ENCODE measurements around the gene OSER1. TPM values are rescaled to one million over a fixed set of nuclear protein-coding genes. Genes with fewer than 3 reads are reported as not detected.
"Not testable (repeated sequence)": the region's sequence is repeated elsewhere in the genome, so short reads cannot be mapped to it uniquely, and the experiment has no call there.

The OSER1 gene
- total RNA-seq, 1 experiment from 2014 or later = 76.0 TPM

GRCh38 chr20:44204156-44204831 lies 6.3 kb downstream of the OSER1 start:
- peak; percentile 93 for DNase-seq (ENCODE audit: low spot score)

DNA sequence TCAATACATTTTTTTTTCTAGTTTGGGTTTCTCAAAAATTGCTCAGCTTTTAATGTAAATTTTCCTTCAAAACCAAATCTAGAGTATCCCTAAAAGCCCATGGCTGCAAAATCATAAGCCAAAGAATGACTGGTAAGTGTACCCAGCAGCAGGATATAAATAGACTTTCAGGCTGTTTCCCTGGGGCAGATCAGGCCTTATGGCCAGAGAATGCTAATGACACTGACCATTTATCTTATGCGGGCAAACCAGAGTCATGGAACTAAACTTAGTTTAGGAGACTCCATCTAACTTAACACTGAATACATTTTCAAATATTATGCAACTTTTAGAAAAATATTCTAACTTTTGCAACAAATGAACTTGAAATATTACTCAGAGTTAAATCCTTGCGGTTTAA lies 7.4 kb downstream of the OSER1 start:
- no peak for DNase-seq (ENCODE audit: low spot score)

DNA sequence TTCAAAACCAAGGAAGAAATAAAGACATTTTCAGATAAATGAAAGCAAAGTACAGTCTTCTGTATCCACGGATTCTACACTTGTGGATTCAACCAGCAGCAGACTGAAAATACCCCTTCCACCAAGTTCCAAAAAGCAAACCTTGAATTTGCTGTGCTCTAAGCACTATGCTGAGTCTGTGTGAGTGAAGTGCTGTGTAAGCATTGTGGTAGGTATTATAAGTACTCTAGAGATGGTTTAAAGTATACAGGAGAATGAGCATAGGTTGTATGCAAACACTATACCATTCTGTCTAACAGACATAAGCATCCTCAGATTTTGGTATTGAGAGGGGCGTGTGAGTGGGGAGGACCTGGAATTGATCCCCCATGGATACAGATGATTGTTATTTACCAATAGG lies 9.6 kb downstream of the OSER1 start:
- DNase-seq (ENCODE audit: low spot score) = no peak

- DNase-seq (ENCODE audit: low spot score) = no peak
These were observed 10.2 kb downstream of the OSER1 start for GRCh38 chr20:44200371-44200770.

GRCh38 chr20:44199877-44200276 lies 10.7 kb downstream of the OSER1 start:
- no peak for DNase-seq (ENCODE audit: low spot score)

- no peak for DNase-seq (ENCODE audit: low spot score)
These were observed 11.7 kb downstream of the OSER1 start for GRCh38 chr20:44198872-44199271.

GRCh38 chr20:44196271-44196670 lies 14.3 kb downstream of the OSER1 start:
- no peak for DNase-seq (ENCODE audit: low spot score)

- no peak for DNase-seq (ENCODE audit: low spot score)
These were observed 15.0 kb downstream of the OSER1 start for GRCh38 chr20:44195605-44196004.

DNA sequence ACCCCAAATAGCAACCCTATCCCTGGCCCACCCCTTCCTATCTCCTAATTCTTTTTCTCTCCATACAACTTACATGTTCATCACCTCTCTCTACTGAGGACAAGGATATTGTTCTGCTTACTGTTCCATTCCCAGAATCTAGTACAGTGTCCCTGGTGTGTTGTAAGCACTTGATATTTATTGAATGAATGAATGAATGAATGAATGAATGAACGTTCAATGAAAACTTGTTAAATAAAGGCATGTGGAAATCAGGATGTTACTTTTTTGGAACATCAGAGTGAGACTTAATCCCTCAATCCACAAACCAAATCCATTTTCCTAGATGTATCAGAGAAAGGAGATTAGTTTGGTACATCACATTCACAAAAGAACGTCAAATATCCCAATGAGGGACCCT lies 16.8 kb downstream of the OSER1 start:
- DNase-seq (ENCODE audit: low spot score) = no peak

DNA sequence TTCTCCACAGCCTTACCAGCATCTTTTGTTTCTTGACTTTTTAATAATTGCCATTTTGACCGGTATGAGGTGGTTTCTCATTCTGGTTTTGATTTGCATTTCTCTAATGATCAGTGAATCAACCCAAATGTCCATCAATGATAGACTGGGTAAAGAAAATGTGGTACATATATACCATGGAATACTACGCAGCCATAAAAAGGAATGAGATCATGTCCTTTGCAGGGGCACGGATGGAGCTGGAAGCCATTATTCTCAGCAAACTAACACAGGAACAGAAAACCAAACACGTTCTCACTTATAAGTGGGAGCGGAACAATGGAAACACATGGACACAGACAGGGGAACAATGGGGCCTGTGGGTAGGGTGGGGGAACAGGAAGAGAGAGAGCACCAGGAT lies 18.9 kb downstream of the OSER1 start:
- DNase-seq (ENCODE audit: low spot score) = not testable (repeated sequence)

GRCh38 chr20:44190197-44190852 lies 20.2 kb downstream of the OSER1 start:
- DNase-seq (ENCODE audit: low spot score) = peak; percentile 74

- DNase-seq (ENCODE audit: low spot score) = no peak
These were observed 21.8 kb downstream of the OSER1 start for GRCh38 chr20:44188752-44189151.

DNA sequence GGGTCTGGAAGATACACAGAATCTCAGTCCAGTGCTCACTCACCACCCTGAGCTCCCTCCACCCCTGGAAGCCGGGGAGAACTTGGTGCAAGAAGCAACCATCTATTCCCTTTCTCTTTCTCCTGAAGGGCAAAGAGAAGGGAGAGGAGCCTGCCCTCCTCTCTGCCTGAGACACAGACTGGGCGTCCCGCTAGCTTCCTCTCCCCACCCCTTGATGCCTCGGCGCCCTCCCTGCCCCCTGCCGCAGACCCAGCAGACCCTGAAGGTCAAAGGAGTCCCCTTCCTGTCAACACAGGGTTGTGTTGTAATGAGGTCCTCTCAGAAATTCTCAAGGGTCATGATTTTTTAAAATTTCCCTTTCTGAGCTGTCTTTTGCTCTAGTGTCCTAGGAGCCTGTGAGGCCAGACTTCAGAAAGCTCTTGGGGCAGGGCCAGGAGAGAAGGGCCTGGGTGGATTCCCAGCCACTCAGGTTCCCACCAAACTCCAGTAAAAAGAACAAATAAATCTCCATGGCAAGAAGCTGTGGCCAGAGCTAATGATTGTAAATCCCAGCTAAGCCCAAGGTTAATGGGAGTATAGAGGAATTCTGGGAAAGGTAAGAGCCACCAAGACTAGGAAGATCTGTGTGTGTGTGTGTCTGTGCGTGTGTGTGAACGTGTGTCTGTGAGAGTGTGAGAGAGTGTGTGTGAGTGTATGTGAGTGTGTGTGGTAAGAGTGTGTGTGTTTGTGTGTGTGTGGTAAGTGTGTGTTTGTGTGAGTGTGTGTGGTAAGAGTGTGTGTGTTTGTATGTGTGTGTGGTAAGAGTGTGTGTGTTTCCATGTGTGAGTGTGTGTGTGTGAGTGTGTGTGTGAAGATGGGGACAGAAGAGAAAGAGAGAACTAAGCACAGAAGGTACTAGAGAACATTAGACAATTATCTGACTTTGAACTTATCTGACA lies 22.5 kb downstream of the OSER1 start:
- peak; percentile 30 for DNase-seq (ENCODE audit: low spot score)

DNA sequence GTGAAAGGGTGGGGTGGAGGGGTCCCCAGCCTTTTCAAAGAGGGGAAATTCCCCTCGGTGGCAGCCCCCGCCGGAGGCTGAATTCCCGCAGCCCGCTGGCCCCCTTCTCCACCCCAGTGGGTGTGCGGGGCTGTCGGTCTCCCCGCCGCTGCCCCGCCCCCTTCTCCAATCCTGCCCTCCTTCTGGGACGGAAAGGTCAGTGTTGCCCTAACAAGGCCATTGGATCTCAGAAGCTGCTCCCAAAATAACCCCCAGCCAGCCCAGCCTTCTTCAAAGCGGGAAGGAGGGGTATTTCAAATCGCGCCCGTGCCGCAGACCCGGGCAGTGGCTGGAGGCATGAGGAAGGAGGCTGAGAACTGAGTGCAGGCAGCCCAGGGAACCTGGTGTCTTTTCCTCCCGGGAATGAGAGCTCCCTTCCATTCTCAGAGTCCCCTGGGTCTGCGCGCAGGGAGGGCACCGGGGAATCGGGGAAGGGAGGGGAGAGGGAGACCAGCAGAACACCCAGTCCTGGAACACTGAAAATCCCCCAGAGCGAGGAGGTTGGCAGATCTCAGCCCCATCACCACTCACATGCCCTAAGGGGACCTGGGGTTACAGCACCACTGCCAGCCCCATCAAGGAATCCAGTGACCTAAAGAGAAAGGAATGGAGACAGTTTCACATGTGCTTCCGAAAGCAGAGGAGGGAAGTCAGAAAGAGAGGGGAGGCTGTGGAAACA lies 23.4 kb downstream of the OSER1 start, which contains the start of gene JPH2:
Gene JPH2 (minus strand): TSS at position 135 of the 718 bp plus-strand sequence. CDS start 483 bp downstream, outside the sequence.
- DNase-seq (ENCODE audit: low spot score) = peak; percentile 65

DNA sequence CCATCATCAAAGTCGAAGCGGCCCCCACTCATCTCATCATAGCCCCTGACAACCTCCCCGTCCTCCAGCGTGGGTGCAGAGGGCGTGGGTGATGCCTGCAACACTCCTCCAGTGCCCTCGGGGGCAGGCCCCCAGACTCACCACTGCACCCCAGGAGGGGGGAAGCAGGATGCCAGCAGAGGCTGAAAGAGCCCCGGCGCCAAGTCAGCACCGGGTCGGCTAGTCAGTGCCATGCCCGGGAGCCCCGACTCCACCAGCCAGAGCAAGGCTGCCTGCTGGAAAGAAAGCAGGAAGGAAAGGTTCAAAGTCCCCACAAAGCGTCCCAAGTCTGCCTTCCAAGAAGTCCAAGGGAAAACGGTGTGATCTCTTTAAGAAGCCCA lies 23.9 kb downstream of the OSER1 start:
- no peak for DNase-seq (ENCODE audit: low spot score)

GRCh38 chr20:44186201-44186600 lies 24.4 kb downstream of the OSER1 start:
- DNase-seq (ENCODE audit: low spot score) = no peak

- no peak for DNase-seq (ENCODE audit: low spot score)
These were observed 25.0 kb downstream of the OSER1 start for GRCh38 chr20:44185574-44185973.

DNA sequence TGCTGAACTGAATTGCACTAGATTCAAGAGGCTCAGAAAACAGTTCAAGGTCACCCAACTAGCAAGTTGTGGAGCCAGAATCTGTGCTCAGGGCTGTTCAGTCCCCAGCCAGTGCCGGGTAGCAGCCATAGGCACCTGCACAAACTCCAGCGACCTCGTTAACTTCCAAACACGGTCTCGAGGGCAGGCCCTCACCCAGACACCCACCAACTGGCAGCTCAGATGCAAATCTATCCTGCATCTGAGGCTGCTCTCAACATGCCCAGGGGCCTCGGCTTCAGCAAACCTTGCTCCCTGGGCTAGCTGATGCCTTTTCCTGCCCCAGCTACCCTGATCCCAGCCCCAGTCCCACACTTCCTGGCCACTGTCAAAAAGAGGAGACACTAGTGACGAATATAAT lies 27.3 kb downstream of the OSER1 start:
- no peak for DNase-seq (ENCODE audit: low spot score)

- no peak for DNase-seq (ENCODE audit: low spot score)
These were observed 27.7 kb downstream of the OSER1 start for GRCh38 chr20:44182863-44183262.

- no peak for DNase-seq (ENCODE audit: low spot score)
These were observed 28.3 kb downstream of the OSER1 start for GRCh38 chr20:44182135-44182765.

DNA sequence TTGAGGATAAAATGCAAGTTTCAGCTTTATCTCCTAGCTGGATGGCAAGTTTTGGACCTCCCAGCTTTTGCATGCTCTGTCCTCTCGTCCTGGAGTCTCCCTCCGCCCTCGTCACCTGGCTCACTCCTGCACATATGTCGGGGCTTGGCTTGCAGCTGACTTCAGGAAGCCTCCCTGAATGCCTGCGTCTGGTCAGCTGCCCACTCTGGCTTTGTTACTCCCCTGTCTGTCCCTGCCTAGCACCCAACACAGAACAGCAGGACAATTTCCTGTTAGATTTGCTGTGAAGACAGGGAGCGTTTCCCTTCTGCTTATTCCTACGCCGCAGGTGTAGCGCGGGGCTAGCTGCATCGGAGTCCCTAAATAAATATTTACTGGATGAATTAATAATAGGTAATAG lies 29.0 kb downstream of the OSER1 start:
- no peak for DNase-seq (ENCODE audit: low spot score)
